Measurements from ENCODE around the gene APCDD1L.

Gene APCDD1L

GRCh38 chr20:58457083-58457695 is 58.0 kb downstream of the APCDD1L start:
- Histone ChIP-seq H3K36me3 (ENCODE audit: low read length) (no peaks in the 10 kb centered on the region), H3K79me2 (ENCODE audit: insufficient read depth, low read length) (no peaks in the 10 kb centered on the region), H3K4me2 (ENCODE audit: low read depth, low read length, poor library complexity, severe bottlenecking) (no peak overlapping the region), H3K27ac (ENCODE audit: low read depth, low read length) (no peak overlapping the region), H2AFZ (ENCODE audit: low read depth, low read length, severe bottlenecking) (no peak overlapping the region), H3K9ac (ENCODE audit: low read length) (no peak overlapping the region), H3F3A (ENCODE audit: insufficient read depth) (no peaks in the 10 kb centered on the region), H3K9me3 (ENCODE audit: insufficient read depth, low read length) (no peaks in the 10 kb centered on the region), H4K20me1 (ENCODE audit: low read depth, low read length) (no peaks in the 10 kb centered on the region), H3K27me3 (ENCODE audit: low read length) (no peaks in the 10 kb centered on the region), H3K9me2 (replicated peaks; ENCODE audit: insufficient read depth, low read length) (no peaks in the 10 kb centered on the region), H3K4me3 (ENCODE audit: insufficient read depth, low read length, poor library complexity, severe bottlenecking) (no peak overlapping the region)
- TF ChIP-seq EZH2phosphoT487 (conservative IDR thresholded peaks at IDR 0.05; ENCODE audit: low read length) (no peak), CTCF (IDR thresholded peaks at IDR 0.05; ENCODE audit: insufficient read depth, low read length, poor library complexity, severe bottlenecking) (no peak)

GRCh38 chr20:58454460-58454859 is 60.7 kb downstream of the APCDD1L start:
- Histone ChIP-seq H4K20me1 (ENCODE audit: low read depth, low read length) (no peaks in the 10 kb centered on the region), H3K9ac (ENCODE audit: low read length) (no peak overlapping the region), H3K9me3 (ENCODE audit: insufficient read depth, low read length) (no peaks in the 10 kb centered on the region), H3K36me3 (ENCODE audit: low read length) (no peaks in the 10 kb centered on the region), H3F3A (ENCODE audit: insufficient read depth) (no peaks in the 10 kb centered on the region), H3K4me3 (ENCODE audit: insufficient read depth, low read length, poor library complexity, severe bottlenecking) (no peak overlapping the region), H2AFZ (ENCODE audit: low read depth, low read length, severe bottlenecking) (no peak overlapping the region), H3K9me2 (replicated peaks; ENCODE audit: insufficient read depth, low read length) (no peaks in the 10 kb centered on the region), H3K4me2 (ENCODE audit: low read depth, low read length, poor library complexity, severe bottlenecking) (no peak overlapping the region), H3K27ac (ENCODE audit: low read depth, low read length) (no peak overlapping the region), H3K27me3 (ENCODE audit: low read length) (no peaks in the 10 kb centered on the region), H3K79me2 (ENCODE audit: insufficient read depth, low read length) (no peaks in the 10 kb centered on the region)
- TF ChIP-seq CTCF (IDR thresholded peaks at IDR 0.05; ENCODE audit: insufficient read depth, low read length, poor library complexity, severe bottlenecking) (no peak), EZH2phosphoT487 (conservative IDR thresholded peaks at IDR 0.05; ENCODE audit: low read length) (no peak)

- H3K27ac ChIP-seq (ENCODE audit: low read depth, low read length): no peak overlapping the region
- H3K36me3 ChIP-seq (ENCODE audit: low read length): no peaks in the 10 kb centered on the region
- no peaks in the 10 kb centered on the region for H3K27me3 ChIP-seq (ENCODE audit: low read length)
- no peak overlapping the region for H3K9ac ChIP-seq (ENCODE audit: low read length)
- no peak for TF ChIP-seq EZH2phosphoT487 (conservative IDR thresholded peaks at IDR 0.05; ENCODE audit: low read length)
- TF ChIP-seq CTCF (IDR thresholded peaks at IDR 0.05; ENCODE audit: insufficient read depth, low read length, poor library complexity, severe bottlenecking): no peak
- no peak overlapping the region for H3K4me3 ChIP-seq (ENCODE audit: insufficient read depth, low read length, poor library complexity, severe bottlenecking)
- H3K9me2 ChIP-seq (replicated peaks; ENCODE audit: insufficient read depth, low read length): no peaks in the 10 kb centered on the region
- H3K9me3 ChIP-seq (ENCODE audit: insufficient read depth, low read length): no peaks in the 10 kb centered on the region
- H2AFZ ChIP-seq (ENCODE audit: low read depth, low read length, severe bottlenecking): no peak overlapping the region
- H3K79me2 ChIP-seq (ENCODE audit: insufficient read depth, low read length): no peaks in the 10 kb centered on the region
- no peak overlapping the region for H3K4me2 ChIP-seq (ENCODE audit: low read depth, low read length, poor library complexity, severe bottlenecking)
- no peaks in the 10 kb centered on the region for H3F3A ChIP-seq (ENCODE audit: insufficient read depth)
- H4K20me1 ChIP-seq (ENCODE audit: low read depth, low read length): no peaks in the 10 kb centered on the region
These were observed 61.8 kb downstream of the APCDD1L start for GRCh38 chr20:58453391-58453790.
